Astrocyte of the cerebellum (primary cell): Measurements from ENCODE around the gene GMDS.
A peak's percentile ranks its signal among the peaks of the same experiment; 100 is the strongest.

ENCODE experiments used
- DNase-seq: peaks from one replicate; pipeline ENCODE4 v3.0.0-alpha.2; 2011; ENCODE audit warnings: low read depth
- H3K4me3 ChIP-seq: 2 replicates; pipeline ENCODE4 v1.5.1; 2011; ENCODE audit warnings: mild to moderate bottlenecking, low read depth, low read length, moderate library complexity
- CTCF ChIP-seq: IDR thresholded peaks from 2 replicates; pipeline ENCODE4 v1.5.1; 2012; ENCODE audit warnings: low read length, low read depth, moderate library complexity, mild to moderate bottlenecking; ENCODE audit errors: missing control alignments
- in situ Hi-C: cut with HindIII; loops from 2 replicates; pipeline ENCODE4 v1.10.0; 2017; ENCODE audit warnings: low sequenced_read_pairs

GMDS gene

GRCh38 chr6:1915226-1915625 lies 330.2 kb downstream of the GMDS start:
- DNase-seq = no peak
- TF ChIP-seq CTCF = no peak
- in situ Hi-C loops = no loop called here
- no peak overlapping the region for H3K4me3 ChIP-seq

GRCh38 chr6:1913577-1913976 lies 331.8 kb downstream of the GMDS start:
- H3K4me3 ChIP-seq = no peak overlapping the region
- in situ Hi-C loops = no loop called here
- peak; percentile 1 for DNase-seq
- no peak for TF ChIP-seq CTCF

GRCh38 chr6:1912731-1913130 lies 332.7 kb downstream of the GMDS start:
- in situ Hi-C loops = no loop called here
- no peak overlapping the region for H3K4me3 ChIP-seq
- no peak for TF ChIP-seq CTCF
- DNase-seq = no peak

- TF ChIP-seq CTCF = no peak
- no peak for DNase-seq
- H3K4me3 ChIP-seq = no peak overlapping the region
- in situ Hi-C loops = no loop called here
Measured at GRCh38 chr6:1911474-1911873, 333.9 kb downstream of the GMDS start.

- in situ Hi-C loops = no loop called here
- no peak for TF ChIP-seq CTCF
- no peak overlapping the region for H3K4me3 ChIP-seq
- no peak for DNase-seq
Measured at GRCh38 chr6:1910621-1911407, 334.6 kb downstream of the GMDS start.

- in situ Hi-C loops = no loop called here
- no peak for TF ChIP-seq CTCF
- no peak overlapping the region for H3K4me3 ChIP-seq
- no peak for DNase-seq
Measured at GRCh38 chr6:1908784-1909183, 336.6 kb downstream of the GMDS start.
